Loucy (cell line): ENCODE data around the gene HOXA11.

ENCODE experiments used
- H2AFZ ChIP-seq: fragments of 200-600 bp; sonication (generic); 2 replicates; pipeline ENCODE4 v1.6.0; 2016; ENCODE audit warnings: antibody characterized with exemption, mild to moderate bottlenecking, low read length, moderate library complexity
- H3F3A ChIP-seq: fragments of 200-600 bp; 2 replicates; pipeline ENCODE4 v1.6.0; 2016; ENCODE audit warnings: antibody characterized with exemption, low read depth, mild to moderate bottlenecking
- H3K27me3 ChIP-seq: fragments of 200-600 bp; sonication (generic); 2 replicates; pipeline ENCODE4 v1.6.1; 2014; ENCODE audit warnings: low read length, mild to moderate bottlenecking; ENCODE audit not compliant: insufficient read depth, poor library complexity, severe bottlenecking
- H3K36me3 ChIP-seq: fragments of 200-600 bp; sonication (generic); 2 replicates; pipeline ENCODE4 v1.6.1; 2016; ENCODE audit warnings: low read length; ENCODE audit not compliant: insufficient read depth
- H3K4me1 ChIP-seq: fragments of 200-600 bp; sonication (generic); 2 replicates; pipeline ENCODE4 v1.5.1; 2014; ENCODE audit warnings: low read length, mild to moderate bottlenecking; ENCODE audit not compliant: insufficient read depth, poor library complexity, severe bottlenecking
- H3K4me2 ChIP-seq: fragments of 200-600 bp; sonication (generic); 2 replicates; pipeline ENCODE4 v1.6.0; 2014; ENCODE audit warnings: antibody characterized with exemption, low read length, low read depth, mild to moderate bottlenecking; ENCODE audit not compliant: poor library complexity, severe bottlenecking
- H3K4me3 ChIP-seq: fragments of 200-600 bp; sonication (generic); 2 replicates; pipeline ENCODE4 v1.5.1; 2014; ENCODE audit warnings: low read length, mild to moderate bottlenecking, mixed read lengths; ENCODE audit not compliant: poor library complexity, severe bottlenecking
- H3K79me2 ChIP-seq: fragments of 200-600 bp; sonication (generic); 2 replicates; pipeline ENCODE4 v1.6.1; 2014; ENCODE audit warnings: low read length; ENCODE audit not compliant: insufficient read depth
- H3K9ac ChIP-seq: fragments of 200-600 bp; sonication (generic); 2 replicates; pipeline ENCODE4 v1.6.0; 2014; ENCODE audit warnings: mild to moderate bottlenecking, low read depth, low read length, moderate library complexity; ENCODE audit not compliant: poor library complexity, severe bottlenecking
- H3K9me2 ChIP-seq: fragments of 200-600 bp; sonication (generic); replicated peaks from 2 replicates; pipeline ENCODE4 v1.6.1; 2016; ENCODE audit warnings: low read depth, low read length, mixed read lengths
- H3K9me3 ChIP-seq: fragments of 200-600 bp; sonication (generic); 2 replicates; pipeline ENCODE4 v1.6.1; 2014; ENCODE audit warnings: mild to moderate bottlenecking, antibody characterized with exemption, low read length, low read depth; ENCODE audit not compliant: insufficient read depth
- H4K20me1 ChIP-seq: fragments of 200-600 bp; sonication (generic); 2 replicates; pipeline ENCODE4 v1.6.0; 2014; ENCODE audit warnings: antibody characterized with exemption, low read length, mild to moderate bottlenecking; ENCODE audit not compliant: insufficient read depth, poor library complexity, severe bottlenecking
- CTCF ChIP-seq: fragments of 200-600 bp; sonication (generic); conservative IDR thresholded peaks from 2 replicates; pipeline ENCODE4 v1.5.1; 2014; ENCODE audit warnings: mild to moderate bottlenecking, antibody characterized with exemption, low read length
- EZH2phosphoT487 ChIP-seq: fragments of 200-600 bp; IDR thresholded peaks from 2 replicates; pipeline ENCODE4 v1.6.1; 2018; ENCODE audit warnings: antibody characterized with exemption, mild to moderate bottlenecking, moderate library complexity, borderline replicate concordance

HOXA11 gene

GRCh38 chr7:27173956-27174873, 10.8 kb downstream of the HOXA11 start, which contains the start of gene HOXA10:
HOXA10 (minus strand) TSS chr7:27174320; CDS start chr7:27174306, 14 bp downstream.
- Histone ChIP-seq H3K9ac (peak within 1 kb of the TSS; percentile 99), H3K9me3 (no peaks in the 10 kb centered on the region), H3K4me3 (peak within 1 kb of the TSS; percentile 94), H3K4me2 (peak within 1 kb of the TSS; percentile 98), H3K27me3 (peaks cover 52% of the 10 kb centered on the region), H3K36me3 (peaks cover 24% of the 10 kb centered on the region), H3K9me2 (no peaks in the 10 kb centered on the region), H3K4me1 (peaks cover 28% of the 10 kb centered on the region), H2AFZ (no peak within 1 kb of the TSS), H3F3A (0 out of 2 replicates have a peak, but pooled peaks cover 3% of the 10 kb centered on the region), H4K20me1 (peaks cover 78% of the 10 kb centered on the region), H3K79me2 (peaks cover 100% of the 10 kb centered on the region)
- no peak for TF ChIP-seq CTCF
- no peak for TF ChIP-seq EZH2phosphoT487

- Histone ChIP-seq H3K4me1 (peaks cover 22% of the 10 kb centered on the region), H4K20me1 (peaks cover 72% of the 10 kb centered on the region), H3K4me3 (peak overlapping the region; percentile 94), H2AFZ (no peak overlapping the region), H3K9me2 (no peaks in the 10 kb centered on the region), H3F3A (0 out of 2 replicates have a peak, but pooled peaks cover 5% of the 10 kb centered on the region), H3K79me2 (peaks cover 100% of the 10 kb centered on the region), H3K9me3 (no peaks in the 10 kb centered on the region), H3K36me3 (peaks cover 31% of the 10 kb centered on the region), H3K9ac (peak overlapping the region; percentile 99), H3K4me2 (peak overlapping the region; percentile 98), H3K27me3 (peaks cover 52% of the 10 kb centered on the region)
- TF ChIP-seq EZH2phosphoT487: no peak
- no peak for TF ChIP-seq CTCF
Observed at GRCh38 chr7:27173511-27173955, 11.5 kb downstream of the HOXA11 start.

GRCh38 chr7:27172823-27173510, 12.1 kb downstream of the HOXA11 start:
- Histone ChIP-seq H3K9me2 (no peaks in the 10 kb centered on the region), H3K4me1 (peaks cover 21% of the 10 kb centered on the region), H3K36me3 (peaks cover 35% of the 10 kb centered on the region), H3K4me3 (peak overlapping the region; percentile 94), H3F3A (0 out of 2 replicates have a peak, but pooled peaks cover 6% of the 10 kb centered on the region), H3K27me3 (peaks cover 48% of the 10 kb centered on the region), H4K20me1 (peaks cover 67% of the 10 kb centered on the region), H3K9me3 (no peaks in the 10 kb centered on the region), H3K79me2 (peaks cover 100% of the 10 kb centered on the region), H3K9ac (peak overlapping the region; percentile 99), H2AFZ (no peak overlapping the region), H3K4me2 (peak overlapping the region; percentile 98)
- TF ChIP-seq CTCF (no peak), EZH2phosphoT487 (no peak)
